A549 (cell line): ENCODE data around the gene COX14. TPM values are rescaled to one million over a fixed set of nuclear protein-coding genes. Genes with fewer than 3 reads are reported as not detected.
A peak's percentile ranks its signal among the peaks of the same experiment; 100 is the strongest.

ENCODE experiments used
- ATAC-seq, 2 experiments: fragments of 200-7000 bp in 1 of 2; fragments of >200 bp in 1 of 2; cut with Nextera tagmentation in 1 of 2; cut with Tn5 transposase in 1 of 2; 3 replicates each; pipeline versions ENCODE4 v1.8.0 to v1.9.1; 2018 to 2020; ENCODE audit warnings: mild to moderate bottlenecking in 1 of 2, moderate library complexity in 1 of 2
- CTCF ChIA-PET: fragments of 300-600 bp; sonication (Branson Sonifier 250); formaldehyde crosslinking; extraction: SDS; loops from one replicate; lab custom pipeline; 2021; ENCODE audit warnings: antibody characterized with exemption, inconsistent platforms; lab: Yijun Ruan, JAX
- POLR2A ChIA-PET: fragments of 350-600 bp; formaldehyde crosslinking; extraction: SDS; loops from one replicate; lab custom pipeline; 2021; ENCODE audit warnings: antibody characterized with exemption, inconsistent platforms; lab: Yijun Ruan, JAX
- DNase-seq, 2 experiments: peaks; one replicate each; pipeline versions ENCODE4 v3.0.0 to v3.0.0-alpha.2; 2011 to 2016; ENCODE audit warnings: low read depth in 1 of 2, low spot score in 1 of 2
- FAIRE-seq: peaks from 2 replicates; lab custom pipeline; 2011; peaks lifted over from hg19 to GRCh38; lab: Jason Lieb, UNC
- H3K27ac ChIP-seq, 2 experiments: fragments of >200 bp; sonication (Bioruptor Twin); formaldehyde crosslinking; 3 replicates each; pipeline ENCODE4 v1.5.1; 2016 to 2017
- H3K4me1 ChIP-seq: fragments of >200 bp; sonication (Bioruptor Twin); formaldehyde crosslinking; 3 replicates; pipeline ENCODE4 v1.6.1; 2016
- H3K4me2 ChIP-seq: fragments of >200 bp; sonication (Bioruptor Twin); formaldehyde crosslinking; 3 replicates; pipeline ENCODE4 v1.6.1; 2016
- H3K4me3 ChIP-seq: fragments of >200 bp; sonication (Bioruptor Twin); formaldehyde crosslinking; 3 replicates; pipeline ENCODE4 v1.5.1; 2016
- H3K9me3 ChIP-seq: fragments of >200 bp; sonication (Bioruptor Twin); formaldehyde crosslinking; 3 replicates; pipeline ENCODE4 v1.6.1; 2016
- CHD4 ChIP-seq: fragments of 200-600 bp; sonication (generic); IDR thresholded peaks from 2 replicates; pipeline ENCODE4 v1.6.1; 2016; ENCODE audit warnings: antibody characterized with exemption, mild to moderate bottlenecking, borderline replicate concordance
- CTCF ChIP-seq: fragments of >200 bp; sonication (Bioruptor Twin); formaldehyde crosslinking; IDR thresholded peaks from 3 replicates; pipeline ENCODE4 v1.5.1; 2016
- E2F6 ChIP-seq: IDR thresholded peaks from 2 replicates; pipeline ENCODE4 v1.6.1; 2012; ENCODE audit warnings: low read depth, borderline replicate concordance
- EP300 ChIP-seq, 2 experiments: fragments of >200 bp; sonication (Bioruptor Twin); formaldehyde crosslinking; IDR thresholded peaks; 2 replicates in 1 of 2; 3 replicates in 1 of 2; pipeline ENCODE4 v1.6.1; 2016 to 2017
- HEYL ChIP-seq: fragments of 250-450 bp; sonication (Bioruptor Pico); IDR thresholded peaks from 2 replicates; pipeline ENCODE4 v1.8.0; 2021; ENCODE audit warnings: mild to moderate bottlenecking, moderate library complexity
- HOXA7 ChIP-seq: fragments of 250-450 bp; sonication (Bioruptor Pico); IDR thresholded peaks from 2 replicates; pipeline ENCODE4 v1.5.0; 2020; ENCODE audit warnings: mild to moderate bottlenecking, moderate library complexity
- KDM5A ChIP-seq: fragments of 200-600 bp; sonication (generic); IDR thresholded peaks from 2 replicates; pipeline ENCODE4 v1.6.1; 2016; ENCODE audit warnings: antibody characterized with exemption, mild to moderate bottlenecking
- MAFK ChIP-seq: fragments of 450-650 bp; IDR thresholded peaks from 2 replicates; pipeline ENCODE4 v1.6.1; 2014; ENCODE audit not compliant: partially characterized antibody
- MAZ ChIP-seq: fragments of 150-350 bp; IDR thresholded peaks from 2 replicates; pipeline ENCODE4 v1.6.1; 2014; ENCODE audit warnings: antibody characterized with exemption, low read depth, low read length, borderline replicate concordance
- MYC ChIP-seq: IDR thresholded peaks from 2 replicates; pipeline ENCODE4 v1.6.1; 2012; ENCODE audit warnings: mild to moderate bottlenecking, inconsistent platforms, low read length, improper control_type of control experiment, borderline replicate concordance
- NFE2L2 ChIP-seq: fragments of 150-350 bp; conservative IDR thresholded peaks from 2 replicates; pipeline ENCODE4 v1.6.1; 2014; ENCODE audit warnings: low read length
- NR3C1 ChIP-seq: fragments of >200 bp; sonication (Bioruptor Twin); formaldehyde crosslinking; IDR thresholded peaks from 3 replicates; pipeline ENCODE4 v1.6.1; 2017
- RARB ChIP-seq: fragments of 250-450 bp; sonication (Bioruptor Pico); IDR thresholded peaks from 2 replicates; pipeline ENCODE4 v1.8.0; 2021; ENCODE audit warnings: mild to moderate bottlenecking, moderate library complexity
- SREBF2 ChIP-seq: fragments of 450-650 bp; IDR thresholded peaks from 2 replicates; pipeline ENCODE4 v1.6.1; 2014; ENCODE audit warnings: mild to moderate bottlenecking, moderate library complexity
- ZFP36 ChIP-seq: fragments of 450-650 bp; IDR thresholded peaks from 2 replicates; pipeline ENCODE4 v1.6.1; 2014; ENCODE audit warnings: borderline replicate concordance; ENCODE audit not compliant: partially characterized antibody
- WGBS: methylation state at CpG from one replicate; pipeline ENCODE4 v1.1.6; 2017; ENCODE audit errors: missing lambda C conversion rate; 5-methylcytosine and 5-hydroxymethylcytosine counted together
- polyA plus RNA-seq, 4 experiments: library from polyadenylated mRNA; depleted of rRNA in 3 of 4; stranded (reverse); fragments of >200 nt; fragmentation: RNase III in 1 of 4; extraction: RNeasy Plus Mini Kit Qiagen cat#74134 plus additional on column Dnase treatment in 1 of 4; gene quantifications; 2 replicates in 3 of 4; 3 replicates in 1 of 4; pipeline ENCODE4 v1.2.3, GENCODE V29; 2011 to 2017
- TF ChIP-seq, protein P1 (sequence below): fragments of 200-600 bp; sonication (generic); IDR thresholded peaks from 2 replicates; pipeline ENCODE4 v1.6.1; 2016; ENCODE audit warnings: antibody characterized with exemption, mild to moderate bottlenecking, moderate library complexity
- TF ChIP-seq, protein P2 (sequence below): fragments of >200 bp; sonication (Bioruptor Twin); formaldehyde crosslinking; IDR thresholded peaks from 2 replicates; pipeline ENCODE4 v1.6.1; 2016

COX14 gene
- polyA plus RNA-seq, 2 of the 4 experiments (the other 2 are of a cell fraction) = 93.3 to 134 TPM

- Histone ChIP-seq H3K27ac (no peak overlapping the region), H3K4me2 (no peak overlapping the region), H3K4me3 (no peak overlapping the region), H3K4me1 (peaks cover 10% of the 10 kb centered on the region; the same call in 2 of the 3 replicates), H3K9me3 (no peaks in the 10 kb centered on the region)
- DNase-seq (no peak), ATAC-seq (no peak), FAIRE-seq (no peak)
- TF ChIP-seq NR3C1 (no peak), KDM5A (no peak), NFE2L2 (no peak), HOXA7 (no peak), MAFK (no peak), MYC (no peak), CHD4 (no peak), MAZ (no peak), SREBF2 (no peak), RARB (no peak)
- TF ChIP-seq, protein P1, sequence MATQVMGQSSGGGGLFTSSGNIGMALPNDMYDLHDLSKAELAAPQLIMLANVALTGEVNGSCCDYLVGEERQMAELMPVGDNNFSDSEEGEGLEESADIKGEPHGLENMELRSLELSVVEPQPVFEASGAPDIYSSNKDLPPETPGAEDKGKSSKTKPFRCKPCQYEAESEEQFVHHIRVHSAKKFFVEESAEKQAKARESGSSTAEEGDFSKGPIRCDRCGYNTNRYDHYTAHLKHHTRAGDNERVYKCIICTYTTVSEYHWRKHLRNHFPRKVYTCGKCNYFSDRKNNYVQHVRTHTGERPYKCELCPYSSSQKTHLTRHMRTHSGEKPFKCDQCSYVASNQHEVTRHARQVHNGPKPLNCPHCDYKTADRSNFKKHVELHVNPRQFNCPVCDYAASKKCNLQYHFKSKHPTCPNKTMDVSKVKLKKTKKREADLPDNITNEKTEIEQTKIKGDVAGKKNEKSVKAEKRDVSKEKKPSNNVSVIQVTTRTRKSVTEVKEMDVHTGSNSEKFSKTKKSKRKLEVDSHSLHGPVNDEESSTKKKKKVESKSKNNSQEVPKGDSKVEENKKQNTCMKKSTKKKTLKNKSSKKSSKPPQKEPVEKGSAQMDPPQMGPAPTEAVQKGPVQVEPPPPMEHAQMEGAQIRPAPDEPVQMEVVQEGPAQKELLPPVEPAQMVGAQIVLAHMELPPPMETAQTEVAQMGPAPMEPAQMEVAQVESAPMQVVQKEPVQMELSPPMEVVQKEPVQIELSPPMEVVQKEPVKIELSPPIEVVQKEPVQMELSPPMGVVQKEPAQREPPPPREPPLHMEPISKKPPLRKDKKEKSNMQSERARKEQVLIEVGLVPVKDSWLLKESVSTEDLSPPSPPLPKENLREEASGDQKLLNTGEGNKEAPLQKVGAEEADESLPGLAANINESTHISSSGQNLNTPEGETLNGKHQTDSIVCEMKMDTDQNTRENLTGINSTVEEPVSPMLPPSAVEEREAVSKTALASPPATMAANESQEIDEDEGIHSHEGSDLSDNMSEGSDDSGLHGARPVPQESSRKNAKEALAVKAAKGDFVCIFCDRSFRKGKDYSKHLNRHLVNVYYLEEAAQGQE = no peak
- WGBS = 74% methylated on average over 3 of the region's 3 CpGs
- ChIA-PET POLR2A (no interaction called here), CTCF (interaction anchor here (0.9 to 33.6 kb wide), 10 partner anchors 11 to 198 kb away, joined by 3 to 708 read pairs (median 28); partner anchors contain the start of genes AQP5 and AQP6)
Measured at GRCh38 chr12:50065726-50066310, 46.2 kb upstream of the COX14 start.

DNA sequence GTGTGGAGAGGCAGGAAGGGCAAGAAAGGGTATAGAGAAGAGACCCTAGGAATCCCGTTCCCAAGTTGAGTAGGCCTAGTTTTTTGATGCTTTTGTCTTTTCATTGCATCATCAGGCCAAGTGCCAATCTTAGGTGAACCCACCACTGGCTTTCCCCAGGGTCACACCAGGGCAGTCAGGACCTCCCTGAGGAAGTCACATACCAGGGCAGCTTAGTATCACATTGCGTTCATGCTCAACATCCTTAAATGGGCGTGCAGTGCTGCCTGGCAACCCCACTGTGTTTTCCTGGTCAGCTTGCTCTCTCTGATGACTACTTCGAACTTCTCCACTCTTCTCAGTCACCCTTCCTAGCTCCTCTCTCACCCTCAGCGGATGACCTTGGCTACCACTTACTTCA is 45.6 kb upstream of the COX14 start:
- no peak for TF ChIP-seq HEYL
- no peak for TF ChIP-seq CTCF
- TF ChIP-seq E2F6 = no peak
- no peak for TF ChIP-seq RARB
- TF ChIP-seq, protein P2, sequence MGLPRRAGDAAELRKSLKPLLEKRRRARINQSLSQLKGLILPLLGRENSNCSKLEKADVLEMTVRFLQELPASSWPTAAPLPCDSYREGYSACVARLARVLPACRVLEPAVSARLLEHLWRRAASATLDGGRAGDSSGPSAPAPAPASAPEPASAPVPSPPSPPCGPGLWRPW = no peak
- no peak for TF ChIP-seq EP300 (IDR thresholded peaks at IDR 0.05)
- no peak for TF ChIP-seq ZFP36
- no peak overlapping the region for H3K4me2 ChIP-seq
- no peak overlapping the region for H3K4me3 ChIP-seq
- POLR2A ChIA-PET = no interaction called here
- no peak overlapping the region for H3K27ac ChIP-seq
- 67% methylated on average over 5 of the region's 5 CpGs for WGBS
- FAIRE-seq = no peak
- peak in 1 of 2 experiments; percentile 72 for DNase-seq
- CTCF ChIA-PET = interaction anchor here (0.8 to 33.6 kb wide), 10 partner anchors 10 to 289 kb away, joined by 3 to 708 read pairs (median 26); partner anchors contain the start of genes AQP5, AQP6 and COX14
- H3K9me3 ChIP-seq = no peaks in the 10 kb centered on the region
- peak in 1 of 2 experiments; percentile 57; a peak in 3 of 6 replicates for ATAC-seq
- H3K4me1 ChIP-seq = peaks cover 12% of the 10 kb centered on the region; the same call in 2 of the 3 replicates
